ENCODE measurements around the gene SYNRG. TPM values are rescaled to one million over a fixed set of nuclear protein-coding genes. Genes with fewer than 3 reads are reported as not detected.
A peak's percentile ranks its signal among the peaks of the same experiment; 100 is the strongest.

The SYNRG gene, protein sequence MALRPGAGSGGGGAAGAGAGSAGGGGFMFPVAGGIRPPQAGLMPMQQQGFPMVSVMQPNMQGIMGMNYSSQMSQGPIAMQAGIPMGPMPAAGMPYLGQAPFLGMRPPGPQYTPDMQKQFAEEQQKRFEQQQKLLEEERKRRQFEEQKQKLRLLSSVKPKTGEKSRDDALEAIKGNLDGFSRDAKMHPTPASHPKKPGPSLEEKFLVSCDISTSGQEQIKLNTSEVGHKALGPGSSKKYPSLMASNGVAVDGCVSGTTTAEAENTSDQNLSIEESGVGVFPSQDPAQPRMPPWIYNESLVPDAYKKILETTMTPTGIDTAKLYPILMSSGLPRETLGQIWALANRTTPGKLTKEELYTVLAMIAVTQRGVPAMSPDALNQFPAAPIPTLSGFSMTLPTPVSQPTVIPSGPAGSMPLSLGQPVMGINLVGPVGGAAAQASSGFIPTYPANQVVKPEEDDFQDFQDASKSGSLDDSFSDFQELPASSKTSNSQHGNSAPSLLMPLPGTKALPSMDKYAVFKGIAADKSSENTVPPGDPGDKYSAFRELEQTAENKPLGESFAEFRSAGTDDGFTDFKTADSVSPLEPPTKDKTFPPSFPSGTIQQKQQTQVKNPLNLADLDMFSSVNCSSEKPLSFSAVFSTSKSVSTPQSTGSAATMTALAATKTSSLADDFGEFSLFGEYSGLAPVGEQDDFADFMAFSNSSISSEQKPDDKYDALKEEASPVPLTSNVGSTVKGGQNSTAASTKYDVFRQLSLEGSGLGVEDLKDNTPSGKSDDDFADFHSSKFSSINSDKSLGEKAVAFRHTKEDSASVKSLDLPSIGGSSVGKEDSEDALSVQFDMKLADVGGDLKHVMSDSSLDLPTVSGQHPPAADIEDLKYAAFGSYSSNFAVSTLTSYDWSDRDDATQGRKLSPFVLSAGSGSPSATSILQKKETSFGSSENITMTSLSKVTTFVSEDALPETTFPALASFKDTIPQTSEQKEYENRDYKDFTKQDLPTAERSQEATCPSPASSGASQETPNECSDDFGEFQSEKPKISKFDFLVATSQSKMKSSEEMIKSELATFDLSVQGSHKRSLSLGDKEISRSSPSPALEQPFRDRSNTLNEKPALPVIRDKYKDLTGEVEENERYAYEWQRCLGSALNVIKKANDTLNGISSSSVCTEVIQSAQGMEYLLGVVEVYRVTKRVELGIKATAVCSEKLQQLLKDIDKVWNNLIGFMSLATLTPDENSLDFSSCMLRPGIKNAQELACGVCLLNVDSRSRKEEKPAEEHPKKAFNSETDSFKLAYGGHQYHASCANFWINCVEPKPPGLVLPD (N-terminal part only)
- total RNA-seq, result 10 to 100 TPM; 28.9 to 34.1 TPM

DNA sequence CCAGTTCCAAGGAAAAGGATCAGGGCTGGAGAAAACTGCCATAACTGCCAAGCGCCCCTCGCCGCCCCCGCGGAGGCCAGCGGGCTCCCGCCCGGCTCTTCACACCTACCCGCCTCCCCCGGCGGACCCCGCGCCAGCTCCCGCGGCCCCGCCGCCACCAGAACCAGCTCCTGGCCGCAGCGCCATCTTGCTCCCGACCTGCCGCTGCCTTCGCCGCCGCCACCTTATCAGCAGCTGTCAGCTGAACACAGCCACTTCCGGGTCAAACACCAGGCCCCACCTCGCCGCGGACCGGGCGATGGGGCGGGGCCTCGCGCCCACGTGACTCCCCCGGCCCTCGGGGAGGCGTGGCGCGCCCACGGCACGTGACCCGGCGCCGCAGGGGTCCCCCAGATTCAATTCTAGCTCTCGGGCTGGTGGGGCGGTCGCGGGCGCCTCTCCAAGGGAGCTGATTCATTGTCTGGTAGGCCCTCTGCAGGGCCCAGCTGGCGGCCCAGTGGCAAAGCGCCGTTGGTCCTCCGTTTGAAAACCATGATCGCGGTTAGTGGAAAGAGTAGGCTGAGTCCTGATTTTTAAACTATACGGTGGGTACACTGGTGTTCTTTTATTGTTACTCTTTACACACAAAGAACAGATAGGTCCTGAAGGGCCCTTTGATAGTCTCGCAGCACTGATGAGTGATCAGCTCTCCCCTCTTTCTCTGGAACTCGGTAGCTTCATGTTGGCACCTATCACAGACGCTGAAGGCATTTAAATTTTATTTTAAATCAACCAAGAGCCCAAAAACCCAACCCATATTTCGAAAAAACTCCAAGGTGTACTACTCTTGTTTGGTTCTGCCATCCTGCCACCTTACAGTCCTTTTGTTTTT, at the start of gene SYNRG:
Gene SYNRG (minus strand): TSS at position 249 of the 871 bp plus-strand sequence. CDS start 63 bp downstream, at position 186.
- Histone ChIP-seq H3K9me3 (no peaks in the 10 kb centered on the region), H3K27ac (peak within 1 kb of the TSS; percentile 81), H3K36me3 (no peaks in the 10 kb centered on the region), H3K27me3 (no peaks in the 10 kb centered on the region), H3K9ac (ENCODE audit: low read depth in 2 of 2, low read length in 2 of 2) (peak within 1 kb of the TSS; percentile 86 to 97), H3K4me3 (peak within 1 kb of the TSS; percentile 84), H3K4me1 (no peaks in the 10 kb centered on the region)
- intact Hi-C loops (cut with DNase I), result no loop called here
- DNase-seq, result peak; percentile 95
- TF ChIP-seq, protein P1, sequence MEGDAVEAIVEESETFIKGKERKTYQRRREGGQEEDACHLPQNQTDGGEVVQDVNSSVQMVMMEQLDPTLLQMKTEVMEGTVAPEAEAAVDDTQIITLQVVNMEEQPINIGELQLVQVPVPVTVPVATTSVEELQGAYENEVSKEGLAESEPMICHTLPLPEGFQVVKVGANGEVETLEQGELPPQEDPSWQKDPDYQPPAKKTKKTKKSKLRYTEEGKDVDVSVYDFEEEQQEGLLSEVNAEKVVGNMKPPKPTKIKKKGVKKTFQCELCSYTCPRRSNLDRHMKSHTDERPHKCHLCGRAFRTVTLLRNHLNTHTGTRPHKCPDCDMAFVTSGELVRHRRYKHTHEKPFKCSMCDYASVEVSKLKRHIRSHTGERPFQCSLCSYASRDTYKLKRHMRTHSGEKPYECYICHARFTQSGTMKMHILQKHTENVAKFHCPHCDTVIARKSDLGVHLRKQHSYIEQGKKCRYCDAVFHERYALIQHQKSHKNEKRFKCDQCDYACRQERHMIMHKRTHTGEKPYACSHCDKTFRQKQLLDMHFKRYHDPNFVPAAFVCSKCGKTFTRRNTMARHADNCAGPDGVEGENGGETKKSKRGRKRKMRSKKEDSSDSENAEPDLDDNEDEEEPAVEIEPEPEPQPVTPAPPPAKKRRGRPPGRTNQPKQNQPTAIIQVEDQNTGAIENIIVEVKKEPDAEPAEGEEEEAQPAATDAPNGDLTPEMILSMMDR (IDR thresholded peaks at IDR 0.05), result peak; percentile 12

DNA sequence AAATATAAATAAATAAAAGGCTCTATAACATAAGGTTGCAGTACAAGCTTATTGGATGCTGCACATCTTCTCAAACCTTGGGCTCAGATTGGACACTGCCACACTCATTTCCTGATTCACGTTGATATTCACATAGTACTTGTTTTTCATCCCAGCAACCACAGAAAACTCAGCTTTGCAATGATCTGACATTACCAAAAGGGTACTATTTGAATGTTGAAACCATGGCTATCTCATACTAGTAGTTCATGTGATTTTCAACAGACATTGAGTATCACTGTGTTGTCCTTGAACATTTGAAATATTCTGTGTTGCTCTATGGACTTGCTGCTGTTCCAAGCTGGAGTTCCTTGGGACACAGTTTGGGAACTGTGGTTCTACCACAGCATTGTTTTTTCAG, 48.0 kb upstream of the SYNRG start:
- intact Hi-C loops (cut with DNase I), result loop anchor here (10.0 kb wide), 1 partner anchor 108 kb away; no protein-coding TSS in a partner anchor
- no peak overlapping the region for H3K4me3 ChIP-seq
- no peak overlapping the region for H3K27ac ChIP-seq
- no peaks in the 10 kb centered on the region for H3K27me3 ChIP-seq
- TF ChIP-seq, protein P1 (IDR thresholded peaks at IDR 0.05), result no peak
- H3K9ac ChIP-seq (ENCODE audit: low read depth in 2 of 2, low read length in 2 of 2), result no peak overlapping the region
- no peaks in the 10 kb centered on the region for H3K4me1 ChIP-seq
- H3K36me3 ChIP-seq, result no peaks in the 10 kb centered on the region
- H3K9me3 ChIP-seq, result no peaks in the 10 kb centered on the region
- DNase-seq, result no peak

DNA sequence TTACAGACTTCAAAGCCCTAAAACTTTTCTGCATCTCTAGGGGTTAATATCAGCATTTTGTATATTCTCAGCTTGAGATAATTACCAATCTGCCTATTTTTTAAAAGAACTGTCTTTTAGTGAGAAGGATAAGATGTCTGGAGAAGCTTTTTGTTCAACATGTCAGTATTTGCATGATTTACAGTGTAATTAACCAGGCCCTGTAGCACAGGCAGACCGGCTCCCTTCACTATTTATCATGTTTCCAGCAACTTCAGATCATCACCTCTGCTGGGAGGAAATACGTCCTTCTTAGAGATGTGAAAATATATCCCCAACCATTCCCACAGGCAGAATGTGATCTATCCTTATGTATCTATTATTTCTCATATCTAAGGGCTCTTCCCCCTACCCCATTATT, 42.6 kb upstream of the SYNRG start:
- H3K27ac ChIP-seq, result no peak overlapping the region
- intact Hi-C loops (cut with DNase I), result loop anchor here (10.0 kb wide), 1 partner anchor 113 kb away; no protein-coding TSS in a partner anchor

DNA sequence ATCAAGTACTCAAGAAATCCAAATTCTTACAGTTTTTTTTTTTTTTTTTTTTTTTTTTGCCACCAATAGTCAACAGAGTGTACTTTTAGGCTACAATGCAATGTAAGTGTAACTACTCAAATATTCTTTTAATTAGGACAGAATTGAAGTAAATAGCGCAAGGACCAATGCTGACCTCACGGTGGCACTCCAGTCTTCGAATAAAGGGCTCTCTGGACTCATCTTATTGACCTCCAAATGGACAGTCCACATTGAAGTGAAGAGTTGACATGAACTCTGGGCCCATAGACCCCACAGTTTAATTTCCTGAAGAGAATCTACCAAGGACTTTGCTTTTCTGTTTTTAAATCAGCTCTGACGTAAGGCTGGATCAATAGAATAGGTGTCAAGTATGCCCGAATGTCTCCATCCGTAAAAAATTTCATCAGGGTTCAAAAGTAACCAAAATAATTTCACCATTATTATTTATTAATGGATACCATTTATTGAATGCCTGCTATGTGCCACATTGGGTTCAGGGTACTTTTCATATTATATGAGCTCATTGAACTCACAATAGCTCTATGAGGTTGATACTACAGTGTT, 41.3 kb upstream of the SYNRG start:
- TF ChIP-seq, protein P1 (IDR thresholded peaks at IDR 0.05), result peak; percentile 13
- no peak overlapping the region for H3K27ac ChIP-seq
- DNase-seq, result peak; percentile 44

More for the DNA sequence above, 42.6 kb upstream of the SYNRG start:
- H3K9ac ChIP-seq (ENCODE audit: low read depth in 2 of 2, low read length in 2 of 2), result no peak overlapping the region
- no peaks in the 10 kb centered on the region for H3K4me1 ChIP-seq
- TF ChIP-seq, protein P1 (IDR thresholded peaks at IDR 0.05), result no peak
- no peaks in the 10 kb centered on the region for H3K27me3 ChIP-seq
- DNase-seq, result no peak
- no peaks in the 10 kb centered on the region for H3K36me3 ChIP-seq
- H3K4me3 ChIP-seq, result no peak overlapping the region
- H3K9me3 ChIP-seq, result no peaks in the 10 kb centered on the region

More for the DNA sequence above, 41.3 kb upstream of the SYNRG start:
- H3K27me3 ChIP-seq, result no peaks in the 10 kb centered on the region
- no peaks in the 10 kb centered on the region for H3K36me3 ChIP-seq
- H3K9ac ChIP-seq (ENCODE audit: low read depth in 2 of 2, low read length in 2 of 2), result no peak overlapping the region
- H3K9me3 ChIP-seq, result no peaks in the 10 kb centered on the region
- intact Hi-C loops (cut with DNase I), result loop anchor here (10.0 kb wide), 1 partner anchor 114 kb away; no protein-coding TSS in a partner anchor
- no peaks in the 10 kb centered on the region for H3K4me1 ChIP-seq
- H3K4me3 ChIP-seq, result no peak overlapping the region
